Dermis lymphatic vessel endothelial cell (primary cell): ENCODE measurements around the gene IFNA5. TPM values are rescaled to one million over a fixed set of nuclear protein-coding genes. Genes with fewer than 3 reads are reported as not detected.

Source experiments
- total RNA-seq: library from RNA; depleted of rRNA; stranded (reverse); fragments of >200 nt; gene quantifications from 2 replicates; pipeline ENCODE4 v1.2.1, GENCODE V29; 2014

The IFNA5 gene
- total RNA-seq, result 0.09 TPM in 1 of 2 replicates, not detected in the other

GRCh38 chr9:21305213-21305612, at the start of gene IFNA5:
TSS of gene IFNA5 (minus strand) at chr9:21305313. CDS start at chr9:21305256, 57 bp downstream.

GRCh38 chr9:21350787-21351186, 45.7 kb upstream of the IFNA5 start, which contains the start of gene IFNA6:
TSS of gene IFNA6 (minus strand) at chr9:21350887. CDS start at chr9:21350887, 0 bp downstream.

GRCh38 chr9:21334701-21335632, 29.9 kb upstream of the IFNA5 start, which contains the start of gene KLHL9:
TSS of gene KLHL9 (minus strand) at chr9:21335404. CDS start at chr9:21334859, 545 bp downstream.

Other genes starting within 250 kb of the IFNA5 start
- not detected in 2 replicates for gene IFNB1, start 227.4 kb downstream of the IFNA5 start, total RNA-seq
- not detected in 2 replicates for gene IFNW1, start 163.5 kb downstream of the IFNA5 start, total RNA-seq
- gene IFNA21, start 138.7 kb downstream of the IFNA5 start, total RNA-seq, result not detected in 2 replicates
- not detected in 2 replicates for gene IFNA4, start 117.7 kb downstream of the IFNA5 start, total RNA-seq
- gene IFNA7, start 103.1 kb downstream of the IFNA5 start, total RNA-seq, result not detected in 2 replicates
- not detected in 2 replicates for gene IFNA10, start 98.2 kb downstream of the IFNA5 start, total RNA-seq
- gene IFNA16, start 88.0 kb downstream of the IFNA5 start, total RNA-seq, result not detected in 2 replicates
- gene IFNA17, start 77.1 kb downstream of the IFNA5 start, total RNA-seq, result not detected in 2 replicates
- not detected in 2 replicates for gene IFNA14, start 65.3 kb downstream of the IFNA5 start, total RNA-seq
- 35.1 and 45.5 TPM in 2 replicates for gene KLHL9, start 30.1 kb upstream of the IFNA5 start, total RNA-seq
- not detected in 2 replicates for gene IFNA6, start 45.6 kb upstream of the IFNA5 start, total RNA-seq
- not detected in 2 replicates for gene IFNA13, start 62.7 kb upstream of the IFNA5 start, total RNA-seq
- not detected in 2 replicates for gene IFNA2, start 80.1 kb upstream of the IFNA5 start, total RNA-seq
- not detected in 2 replicates for gene IFNA8, start 103.8 kb upstream of the IFNA5 start, total RNA-seq
- not detected in 2 replicates for gene IFNA1, start 135.1 kb upstream of the IFNA5 start, total RNA-seq
- under 0.01 TPM in 1 of 2 replicates, not detected in the other for gene IFNE, start 177.0 kb upstream of the IFNA5 start, total RNA-seq